TTC549 (cell line): ENCODE results near the gene PCDHA5.
"Not testable (repeated sequence)": the region's sequence is repeated elsewhere in the genome, so short reads cannot be mapped to it uniquely, and the experiment has no call there.

Experiments used
- FAIRE-seq: peaks from 2 replicates; lab custom pipeline; 2012; peaks lifted over from hg19 to GRCh38; lab: Jason Lieb, UNC

PCDHA5 gene

DNA sequence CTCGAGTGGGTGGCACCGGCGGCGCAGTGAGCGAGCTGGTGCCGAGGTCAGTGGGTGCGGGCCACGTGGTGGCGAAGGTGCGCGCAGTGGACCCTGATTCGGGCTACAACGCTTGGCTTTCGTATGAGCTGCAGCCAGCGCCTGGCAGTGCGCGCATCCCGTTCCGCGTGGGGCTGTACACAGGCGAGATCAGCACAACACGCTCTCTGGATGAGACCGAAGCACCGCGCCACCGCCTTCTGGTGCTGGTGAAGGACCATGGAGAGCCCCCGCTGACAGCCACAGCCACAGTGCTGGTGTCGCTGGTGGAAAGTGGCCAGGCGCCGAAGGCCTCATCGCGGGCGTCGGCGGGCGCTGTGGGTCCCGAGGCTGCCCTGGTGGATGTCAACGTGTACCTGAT is 2.1 kb downstream of the PCDHA5 start:
- no peak for FAIRE-seq

DNA sequence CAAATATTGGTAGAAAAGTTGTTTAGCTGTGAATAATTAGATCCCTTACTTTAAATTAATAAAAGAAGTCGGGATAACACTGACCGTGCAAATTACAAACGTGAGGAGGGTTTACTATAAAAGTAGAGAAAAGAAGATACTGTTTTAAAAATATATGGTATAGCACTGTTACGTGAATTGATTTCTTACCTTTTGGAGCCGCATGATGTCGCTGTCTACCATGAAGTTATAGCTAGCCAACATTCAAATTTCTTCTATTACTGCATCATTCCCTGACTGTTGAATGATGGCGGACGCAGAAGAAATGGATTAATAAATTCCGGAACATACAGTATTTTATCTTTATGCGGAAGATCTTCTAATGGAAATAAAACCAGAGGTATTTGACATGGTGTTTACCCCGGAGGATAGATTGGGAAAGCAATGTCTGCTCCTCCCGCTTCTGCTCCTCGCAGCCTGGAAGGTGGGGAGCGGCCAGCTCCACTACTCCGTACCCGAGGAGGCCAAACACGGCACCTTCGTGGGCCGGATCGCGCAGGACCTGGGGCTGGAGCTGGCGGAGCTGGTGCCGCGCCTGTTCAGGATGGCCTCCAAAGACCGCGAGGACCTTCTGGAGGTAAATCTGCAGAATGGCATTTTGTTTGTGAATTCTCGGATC is 6.4 kb downstream of the PCDHA5 start, which contains the start of gene PCDHA6:
TSS of gene PCDHA6 (plus strand) at position 257 of the 658 bp plus-strand sequence. CDS start at position 389, 132 bp downstream.
- no peak for FAIRE-seq

DNA sequence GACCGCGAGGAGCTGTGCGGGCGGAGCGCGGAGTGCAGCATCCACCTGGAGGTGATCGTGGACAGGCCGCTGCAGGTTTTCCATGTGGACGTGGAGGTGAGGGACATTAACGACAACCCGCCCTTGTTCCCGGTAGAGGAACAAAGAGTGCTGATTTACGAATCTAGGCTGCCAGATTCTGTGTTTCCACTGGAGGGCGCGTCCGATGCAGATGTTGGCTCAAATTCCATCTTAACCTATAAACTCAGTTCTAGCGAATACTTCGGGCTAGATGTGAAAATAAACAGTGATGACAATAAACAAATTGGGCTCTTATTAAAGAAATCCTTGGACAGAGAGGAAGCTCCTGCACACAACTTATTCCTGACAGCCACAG is 6.9 kb downstream of the PCDHA5 start:
- FAIRE-seq, result no peak

- not testable (repeated sequence) for FAIRE-seq
These were observed 8.4 kb downstream of the PCDHA5 start for GRCh38 chr5:140829511-140830501.

DNA sequence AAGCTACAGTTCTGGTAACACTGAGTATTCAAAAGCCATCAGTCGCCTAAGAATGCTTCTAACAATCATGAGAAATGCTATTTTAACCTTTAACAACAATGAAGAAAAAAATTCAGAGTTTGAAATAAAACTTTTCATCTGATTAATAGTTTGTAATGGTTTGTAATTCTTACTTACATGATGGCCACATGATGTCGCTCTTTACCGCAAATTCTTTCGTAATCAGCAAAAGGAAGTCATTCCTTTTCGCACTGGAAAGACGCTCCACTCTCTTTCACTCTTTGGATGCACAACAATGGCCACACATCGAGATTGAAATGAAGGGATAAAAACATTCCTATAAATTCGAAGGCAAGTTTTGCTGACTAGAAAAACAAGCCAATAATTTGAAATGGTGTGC is 12.6 kb downstream of the PCDHA5 start, which contains the start of gene PCDHA7:
TSS of gene PCDHA7 (plus strand) at position 277 of the 400 bp plus-strand sequence. CDS start at position 392, 115 bp downstream.
- peak; percentile 85 for FAIRE-seq

DNA sequence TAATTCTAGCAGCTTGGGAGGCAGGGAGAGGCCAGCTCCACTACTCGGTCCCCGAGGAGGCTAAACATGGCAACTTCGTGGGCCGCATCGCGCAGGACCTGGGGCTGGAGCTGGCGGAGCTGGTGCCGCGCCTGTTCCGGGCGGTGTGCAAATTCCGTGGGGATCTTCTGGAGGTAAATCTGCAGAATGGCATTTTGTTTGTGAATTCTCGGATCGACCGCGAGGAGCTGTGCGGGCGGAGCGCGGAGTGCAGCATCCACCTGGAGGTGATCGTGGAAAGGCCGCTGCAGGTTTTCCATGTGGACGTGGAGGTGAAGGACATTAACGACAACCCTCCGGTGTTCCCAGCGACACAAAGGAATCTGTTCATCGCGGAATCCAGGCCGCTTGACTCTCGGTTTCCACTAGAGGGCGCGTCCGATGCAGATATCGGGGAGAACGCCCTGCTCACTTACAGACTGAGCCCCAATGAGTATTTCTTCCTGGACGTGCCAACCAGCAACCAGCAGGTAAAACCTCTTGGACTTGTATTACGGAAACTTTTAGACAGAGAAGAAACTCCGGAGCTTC is 13.1 kb downstream of the PCDHA5 start:
- FAIRE-seq, result not testable (repeated sequence)

- no peak for FAIRE-seq
These were observed 14.5 kb downstream of the PCDHA5 start for GRCh38 chr5:140835622-140836510.

DNA sequence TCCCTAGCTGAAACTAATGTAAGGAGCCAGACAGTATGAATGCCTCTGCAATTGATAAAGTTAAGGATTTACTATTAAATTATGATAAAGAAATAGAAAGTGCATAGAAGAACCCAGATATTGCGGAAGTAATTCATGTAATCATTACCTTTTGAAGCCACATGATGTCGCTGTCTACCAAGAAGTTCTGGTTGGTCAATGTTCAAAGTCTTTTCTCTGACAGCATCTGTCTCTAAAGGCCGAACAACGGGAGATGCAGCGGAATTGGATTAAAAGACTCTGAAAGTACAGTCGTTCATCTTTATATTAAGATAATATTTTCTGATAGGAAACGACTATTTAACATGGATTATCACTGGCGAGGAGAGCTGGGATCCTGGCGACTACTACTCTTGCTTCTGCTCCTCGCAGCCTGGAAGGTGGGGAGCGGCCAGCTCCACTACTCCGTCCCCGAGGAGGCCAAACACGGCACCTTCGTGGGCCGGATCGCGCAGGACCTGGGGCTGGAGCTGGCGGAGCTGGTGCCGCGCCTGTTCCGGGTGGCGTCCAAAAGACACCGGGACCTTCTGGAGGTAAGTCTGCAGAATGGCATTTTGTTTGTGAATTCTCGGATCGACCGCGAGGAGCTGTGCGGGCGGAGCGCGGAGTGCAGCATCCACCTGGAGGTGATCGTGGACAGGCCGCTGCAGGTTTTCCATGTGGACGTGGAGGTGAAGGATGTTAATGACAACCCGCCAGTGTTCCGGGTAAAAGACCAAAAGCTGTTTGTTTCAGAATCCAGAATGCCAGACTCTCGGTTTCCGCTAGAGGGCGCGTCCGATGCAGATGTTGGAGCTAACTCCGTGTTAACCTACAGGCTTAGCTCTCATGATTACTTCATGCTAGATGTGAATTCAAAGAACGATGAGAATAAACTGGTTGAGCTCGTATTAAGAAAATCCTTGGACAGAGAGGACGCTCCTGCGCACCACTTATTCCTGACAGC is 19.9 kb downstream of the PCDHA5 start, which contains the start of gene PCDHA8:
TSS of gene PCDHA8 (plus strand) at position 210 of the 985 bp plus-strand sequence. CDS start at position 345, 135 bp downstream.
- FAIRE-seq, result no peak

- FAIRE-seq, result no peak
These were observed 21.7 kb downstream of the PCDHA5 start for GRCh38 chr5:140842798-140843733.

- not testable (repeated sequence) for FAIRE-seq
These were observed 27.0 kb downstream of the PCDHA5 start, which contains the start of gene PCDHA9 for GRCh38 chr5:140848139-140849102. Gene PCDHA9 (plus strand): TSS chr5:140848382. CDS start chr5:140848496, 114 bp downstream.

DNA sequence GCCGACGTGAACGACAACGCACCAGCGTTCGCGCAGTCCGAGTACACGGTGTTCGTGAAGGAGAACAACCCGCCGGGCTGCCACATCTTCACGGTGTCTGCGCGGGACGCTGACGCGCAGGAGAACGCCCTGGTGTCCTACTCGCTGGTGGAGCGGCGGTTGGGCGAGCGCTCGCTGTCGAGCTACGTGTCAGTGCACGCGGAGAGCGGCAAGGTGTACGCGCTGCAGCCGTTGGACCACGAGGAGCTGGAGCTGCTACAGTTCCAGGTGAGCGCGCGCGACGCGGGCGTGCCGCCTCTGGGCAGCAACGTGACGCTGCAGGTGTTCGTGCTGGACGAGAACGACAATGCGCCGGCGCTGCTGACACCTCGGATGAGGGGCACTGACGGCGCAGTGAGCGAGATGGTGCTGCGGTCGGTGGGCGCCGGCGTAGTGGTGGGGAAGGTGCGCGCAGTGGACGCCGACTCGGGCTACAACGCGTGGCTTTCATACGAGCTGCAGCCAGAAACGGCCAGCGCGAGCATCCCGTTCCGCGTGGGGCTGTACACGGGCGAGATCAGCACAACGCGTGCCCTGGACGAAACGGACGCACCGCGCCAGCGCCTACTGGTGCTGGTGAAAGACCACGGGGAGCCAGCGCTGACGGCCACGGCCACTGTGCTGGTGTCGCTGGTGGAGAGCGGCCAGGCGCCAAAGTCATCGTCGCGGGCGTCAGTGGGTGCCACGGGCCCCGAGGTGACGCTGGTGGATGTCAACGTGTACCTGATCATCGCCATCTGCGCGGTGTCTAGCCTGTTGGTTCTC is 28.6 kb downstream of the PCDHA5 start:
- not testable (repeated sequence) for FAIRE-seq

- FAIRE-seq, result peak; percentile 88
These were observed 34.6 kb downstream of the PCDHA5 start, which contains the start of gene PCDHA10 for GRCh38 chr5:140855772-140856674. Gene PCDHA10 (plus strand): TSS chr5:140855897. CDS start chr5:140856049, 152 bp downstream.

GRCh38 chr5:140857177-140857986 is 36.0 kb downstream of the PCDHA5 start:
- FAIRE-seq, result no peak

GRCh38 chr5:140857987-140858240 is 36.5 kb downstream of the PCDHA5 start:
- FAIRE-seq, result no peak
